DMS 273 treated with DMSO at 0.1 percent for 48 hours (cell line): ENCODE results near the gene TNFRSF1B.

Experiments
- DNase-seq: peaks from one replicate; lab custom pipeline; 2025; lab: John Stamatoyannopoulos, UW

TNFRSF1B gene

GRCh38 chr1:12191242-12192032 is 24.6 kb downstream of the TNFRSF1B start:
- DNase-seq = no peak

- no peak for DNase-seq
Measured at GRCh38 chr1:12194666-12195216, 27.9 kb downstream of the TNFRSF1B start.

- DNase-seq = no peak
Measured at GRCh38 chr1:12195416-12195815, 28.6 kb downstream of the TNFRSF1B start.

GRCh38 chr1:12196641-12197482 is 30.1 kb downstream of the TNFRSF1B start:
- DNase-seq = no peak

- DNase-seq = no peak
Measured at GRCh38 chr1:12197483-12197880, 30.7 kb downstream of the TNFRSF1B start.

GRCh38 chr1:12200208-12200607 is 33.4 kb downstream of the TNFRSF1B start:
- no peak for DNase-seq

GRCh38 chr1:12201352-12202189 is 34.8 kb downstream of the TNFRSF1B start:
- no peak for DNase-seq

- no peak for DNase-seq
Measured at GRCh38 chr1:12202190-12202497, 35.4 kb downstream of the TNFRSF1B start.

GRCh38 chr1:12202577-12202976 is 35.8 kb downstream of the TNFRSF1B start:
- no peak for DNase-seq

GRCh38 chr1:12203216-12204007 is 36.6 kb downstream of the TNFRSF1B start:
- no peak for DNase-seq

- DNase-seq = no peak
Measured at GRCh38 chr1:12204140-12204539, 37.3 kb downstream of the TNFRSF1B start.

- no peak for DNase-seq
Measured at GRCh38 chr1:12204754-12205658, 38.2 kb downstream of the TNFRSF1B start.

GRCh38 chr1:12206238-12206637 is 39.4 kb downstream of the TNFRSF1B start:
- no peak for DNase-seq

GRCh38 chr1:12206792-12207424 is 40.1 kb downstream of the TNFRSF1B start:
- no peak for DNase-seq

- no peak for DNase-seq
Measured at GRCh38 chr1:12208271-12208670, 41.5 kb downstream of the TNFRSF1B start.

- DNase-seq = peak; percentile 8
Measured at GRCh38 chr1:12208764-12209494, 42.1 kb downstream of the TNFRSF1B start.

- DNase-seq = no peak
Measured at GRCh38 chr1:12209495-12209832, 42.7 kb downstream of the TNFRSF1B start.

- DNase-seq = no peak
Measured at GRCh38 chr1:12215118-12215961, 48.5 kb downstream of the TNFRSF1B start.
